Stomach (tissue), 4 donors: ENCODE results near the gene BRD3.

Experiments
- EP300 ChIP-seq: sonication (generic); formaldehyde crosslinking; IDR thresholded peaks from one replicate; pipeline ENCODE4 v1.6.1; 2017; ENCODE audit warnings: antibody characterized with exemption
- POLR2A ChIP-seq, 4 donors: fragments of 450-650 bp; IDR thresholded peaks; one replicate each; pipeline ENCODE4 v1.6.1; 2016; ENCODE audit warnings: antibody characterized with exemption in 4 of 4, control low read depth in 2 of 4, mild to moderate bottlenecking in 1 of 4, moderate library complexity in 1 of 4
- POLR2AphosphoS5 ChIP-seq, 3 donors: sonication (generic); formaldehyde crosslinking; IDR thresholded peaks; one replicate each; pipeline ENCODE4 v1.6.1; 2016; ENCODE audit warnings: antibody characterized with exemption in 3 of 3
- TF ChIP-seq, protein P1 (sequence below), 7 experiments: fragments of 450-650 bp in 4 of 7; fragments of 200-600 bp in 3 of 7; sonication (generic) in 3 of 7; IDR thresholded peaks; one replicate each; pipeline ENCODE4 v1.5.1; 2016 to 2019; ENCODE audit warnings: antibody characterized with exemption in 7 of 7, control low read depth in 2 of 7, mild to moderate bottlenecking in 1 of 7

DNA sequence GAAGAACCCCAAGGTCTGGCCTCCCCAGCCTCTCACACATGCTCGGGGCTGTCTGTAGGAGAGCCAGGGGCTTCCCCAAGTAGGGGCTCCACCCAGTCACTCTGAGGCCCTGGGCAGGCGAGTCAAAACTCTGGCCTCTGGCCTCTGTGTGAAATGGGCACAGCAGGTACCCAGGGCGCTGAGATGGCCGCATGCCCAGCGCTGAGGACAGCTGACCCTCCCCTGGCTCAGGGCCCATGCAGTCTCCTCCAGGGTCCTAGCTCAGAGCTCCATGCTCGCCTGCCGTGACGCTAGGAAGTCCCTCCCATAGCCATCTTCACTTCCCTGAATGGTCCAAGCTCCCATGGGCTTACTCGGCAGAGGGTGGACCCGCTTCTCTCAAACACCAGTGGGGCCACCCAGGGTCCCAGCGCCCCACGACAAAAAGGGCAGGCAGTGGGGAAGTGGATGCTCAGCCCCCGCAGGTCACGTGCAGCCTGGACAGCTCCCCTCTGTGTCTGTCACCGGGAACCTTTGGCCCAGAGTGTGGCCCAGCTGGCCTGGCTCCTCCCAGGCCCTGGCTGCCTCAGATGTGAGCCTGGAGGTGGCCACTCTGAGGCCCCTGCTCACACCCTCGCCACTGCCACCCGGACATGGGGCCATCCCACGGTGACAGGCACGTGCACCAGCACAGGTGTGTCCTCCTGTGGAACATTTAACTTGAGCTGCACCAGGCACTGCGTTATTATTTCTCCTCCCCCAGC is 63.5 kb downstream of the BRD3 start:
- TF ChIP-seq, protein P1, sequence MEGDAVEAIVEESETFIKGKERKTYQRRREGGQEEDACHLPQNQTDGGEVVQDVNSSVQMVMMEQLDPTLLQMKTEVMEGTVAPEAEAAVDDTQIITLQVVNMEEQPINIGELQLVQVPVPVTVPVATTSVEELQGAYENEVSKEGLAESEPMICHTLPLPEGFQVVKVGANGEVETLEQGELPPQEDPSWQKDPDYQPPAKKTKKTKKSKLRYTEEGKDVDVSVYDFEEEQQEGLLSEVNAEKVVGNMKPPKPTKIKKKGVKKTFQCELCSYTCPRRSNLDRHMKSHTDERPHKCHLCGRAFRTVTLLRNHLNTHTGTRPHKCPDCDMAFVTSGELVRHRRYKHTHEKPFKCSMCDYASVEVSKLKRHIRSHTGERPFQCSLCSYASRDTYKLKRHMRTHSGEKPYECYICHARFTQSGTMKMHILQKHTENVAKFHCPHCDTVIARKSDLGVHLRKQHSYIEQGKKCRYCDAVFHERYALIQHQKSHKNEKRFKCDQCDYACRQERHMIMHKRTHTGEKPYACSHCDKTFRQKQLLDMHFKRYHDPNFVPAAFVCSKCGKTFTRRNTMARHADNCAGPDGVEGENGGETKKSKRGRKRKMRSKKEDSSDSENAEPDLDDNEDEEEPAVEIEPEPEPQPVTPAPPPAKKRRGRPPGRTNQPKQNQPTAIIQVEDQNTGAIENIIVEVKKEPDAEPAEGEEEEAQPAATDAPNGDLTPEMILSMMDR (IDR thresholded peaks at IDR 0.05) = no peak
- no peak for TF ChIP-seq POLR2A (IDR thresholded peaks at IDR 0.05)
- no peak for TF ChIP-seq EP300
- TF ChIP-seq POLR2AphosphoS5 (IDR thresholded peaks at IDR 0.05) = no peak
